NCI-H1105 treated with DMSO at 0.1 percent for 48 hours (cell line): ENCODE data around the gene TMEM215.
"Not testable (repeated sequence)": the region's sequence is repeated elsewhere in the genome, so short reads cannot be mapped to it uniquely, and the experiment has no call there.

Source experiments
- DNase-seq: peaks from one replicate; lab custom pipeline; 2025; lab: John Stamatoyannopoulos, UW

The TMEM215 gene

DNA sequence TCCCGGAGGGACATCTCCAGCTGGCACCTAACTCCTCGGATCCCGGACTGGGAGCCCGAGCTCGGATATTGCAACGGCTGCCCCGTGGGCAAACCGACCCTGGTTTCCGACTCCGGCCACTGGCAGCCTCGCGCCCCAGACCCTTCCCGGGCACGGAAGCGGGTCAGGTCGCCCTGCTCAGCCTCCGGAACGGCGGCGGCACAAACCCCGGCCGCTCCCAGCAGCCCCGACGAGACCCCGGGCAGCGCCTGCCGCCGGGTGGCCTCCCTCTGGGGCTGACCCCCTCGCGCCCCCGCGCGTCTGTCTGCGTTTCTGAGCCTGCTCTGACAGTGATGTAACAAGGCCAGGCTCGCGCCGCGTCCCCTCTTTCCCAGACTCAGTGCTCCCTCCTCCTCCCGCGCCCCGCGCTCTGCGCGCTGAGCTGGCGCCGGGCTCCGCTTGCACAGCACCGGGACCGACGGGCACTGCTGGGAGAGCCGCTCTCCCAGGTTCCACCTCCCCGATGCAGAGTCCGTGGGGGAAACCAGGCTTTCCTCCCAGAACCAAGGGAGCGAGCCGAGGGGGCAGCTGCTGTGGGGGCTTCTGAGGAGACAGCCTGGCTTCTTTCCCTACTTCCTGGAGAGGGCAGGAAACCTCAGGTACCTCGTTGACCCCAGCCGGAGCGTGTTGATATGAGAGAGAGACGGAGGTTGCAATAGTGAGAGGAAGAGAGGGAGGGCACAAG lies at the start of gene TMEM215:
TMEM215 (plus strand) TSS at position 373 of the 724 bp plus-strand sequence. CDS start 644 bp downstream, outside the sequence.
- peak; percentile 54 for DNase-seq

- DNase-seq: no peak
Measured at GRCh38 chr9:32735476-32735875, 47.9 kb upstream of the TMEM215 start.

GRCh38 chr9:32737378-32737777 lies 46.0 kb upstream of the TMEM215 start:
- no peak for DNase-seq

DNA sequence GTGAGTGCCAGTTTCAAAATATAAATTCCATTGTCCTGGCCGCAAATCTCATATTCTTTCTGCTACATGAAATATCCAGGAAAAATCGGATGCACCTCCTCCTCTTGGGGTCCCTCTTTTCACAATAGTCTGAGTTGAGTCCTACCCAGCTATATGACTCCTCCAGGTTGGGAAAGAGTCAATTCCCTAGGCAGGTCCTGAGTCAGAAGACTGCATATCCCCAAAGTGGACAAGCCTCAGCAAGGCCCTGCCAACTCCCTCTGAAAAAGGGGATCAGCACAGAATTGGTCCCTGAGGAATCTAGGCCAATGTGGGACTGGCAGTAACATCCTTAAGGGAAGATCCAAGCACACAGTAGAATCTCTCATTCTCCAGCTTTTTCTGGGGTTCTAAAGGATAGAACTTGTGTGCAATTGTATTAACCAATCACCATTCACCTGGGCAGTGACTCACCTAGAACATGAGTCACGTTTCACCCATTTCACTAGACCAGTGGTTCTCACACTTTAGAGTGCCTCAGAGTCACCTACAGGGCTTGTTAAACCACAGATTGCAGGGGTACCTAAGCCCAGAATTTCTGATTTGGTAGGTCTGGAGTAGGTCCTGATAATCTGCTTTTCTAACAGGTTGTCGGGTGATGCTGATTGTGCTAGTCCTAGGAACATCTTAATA lies 44.7 kb upstream of the TMEM215 start:
- no peak for DNase-seq

GRCh38 chr9:32741706-32742105 lies 41.6 kb upstream of the TMEM215 start:
- peak; percentile 2 for DNase-seq

- no peak for DNase-seq
Measured at GRCh38 chr9:32742296-32742695, 41.0 kb upstream of the TMEM215 start.

GRCh38 chr9:32748013-32748412 lies 35.3 kb upstream of the TMEM215 start:
- DNase-seq: no peak

DNA sequence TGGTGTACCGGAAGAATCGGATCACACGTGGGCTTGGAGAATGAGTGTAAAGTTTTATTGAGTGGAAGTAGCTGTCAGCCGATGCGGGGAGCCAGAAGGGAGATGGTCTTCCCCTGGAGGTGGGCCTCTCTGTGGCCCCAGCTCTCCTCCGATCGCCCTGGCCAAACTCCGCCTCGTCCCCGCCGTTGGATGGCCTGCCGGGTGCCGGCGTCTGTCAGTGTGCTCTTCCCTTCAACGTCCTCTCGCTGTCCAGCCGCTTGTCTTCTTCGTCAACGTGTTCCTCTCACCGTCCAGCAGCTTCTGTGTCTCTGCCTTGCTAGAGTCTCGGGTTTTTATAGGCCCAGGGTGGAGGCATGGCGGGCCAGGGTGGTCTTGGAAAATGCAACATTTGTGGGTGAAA lies 27.6 kb upstream of the TMEM215 start:
- no peak for DNase-seq

GRCh38 chr9:32764139-32764538 lies 19.2 kb upstream of the TMEM215 start:
- no peak for DNase-seq

DNA sequence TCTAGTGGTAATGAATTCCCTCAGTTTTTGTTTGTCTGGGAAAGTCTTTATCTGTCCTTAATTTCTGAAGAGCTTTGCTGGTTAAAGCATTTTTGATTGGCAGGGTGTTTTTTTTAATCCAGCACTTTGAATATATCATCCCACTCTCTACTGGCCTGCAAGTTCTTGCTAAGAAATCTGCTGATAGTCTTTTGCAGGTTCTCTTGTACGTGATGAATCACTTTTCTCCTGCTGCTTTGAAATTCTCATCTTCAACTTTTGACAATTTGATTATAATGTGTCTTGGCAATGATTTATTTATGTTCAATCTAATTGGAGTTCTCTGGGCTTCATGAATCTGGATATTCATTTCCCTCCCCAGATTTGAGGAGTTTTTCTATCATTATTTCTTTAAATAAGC lies 8.1 kb upstream of the TMEM215 start:
- no peak for DNase-seq

- no peak for DNase-seq
Measured at GRCh38 chr9:32776201-32776600, 7.1 kb upstream of the TMEM215 start.

DNA sequence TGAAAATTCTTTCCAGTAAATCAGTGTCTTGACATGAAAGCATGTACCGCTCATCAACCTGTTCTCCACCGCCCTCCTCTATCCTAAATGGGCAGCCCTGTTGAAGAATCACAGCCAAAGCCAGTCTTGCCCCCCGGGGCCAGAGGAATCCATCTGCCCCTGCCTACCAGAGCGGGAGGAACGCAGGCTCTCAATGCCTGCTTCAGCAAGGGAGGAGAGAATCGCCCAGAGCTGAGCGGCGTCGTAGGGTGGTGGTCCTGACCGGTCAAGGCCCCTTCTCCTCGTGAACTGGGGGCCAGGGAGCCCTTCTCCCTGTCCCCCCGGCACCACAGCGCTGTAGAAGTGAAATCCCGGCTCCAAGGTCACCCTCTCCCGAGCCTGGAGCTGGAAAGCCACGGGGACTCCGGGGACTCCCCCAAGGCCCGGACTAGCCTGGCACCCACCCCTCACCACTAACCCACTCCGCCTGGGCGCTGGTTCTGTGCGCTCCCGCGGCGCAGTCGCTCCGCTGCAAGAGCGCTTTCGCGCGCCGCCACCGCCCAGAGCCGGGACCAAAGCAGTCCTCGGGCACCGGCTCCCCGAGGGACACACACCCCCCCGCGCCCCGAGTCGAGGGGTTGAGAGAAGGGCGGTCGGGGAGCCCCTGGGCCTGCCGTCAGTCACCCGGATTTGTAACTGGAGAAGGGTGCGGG lies 718 bp upstream of the TMEM215 start:
- DNase-seq: no peak

DNA sequence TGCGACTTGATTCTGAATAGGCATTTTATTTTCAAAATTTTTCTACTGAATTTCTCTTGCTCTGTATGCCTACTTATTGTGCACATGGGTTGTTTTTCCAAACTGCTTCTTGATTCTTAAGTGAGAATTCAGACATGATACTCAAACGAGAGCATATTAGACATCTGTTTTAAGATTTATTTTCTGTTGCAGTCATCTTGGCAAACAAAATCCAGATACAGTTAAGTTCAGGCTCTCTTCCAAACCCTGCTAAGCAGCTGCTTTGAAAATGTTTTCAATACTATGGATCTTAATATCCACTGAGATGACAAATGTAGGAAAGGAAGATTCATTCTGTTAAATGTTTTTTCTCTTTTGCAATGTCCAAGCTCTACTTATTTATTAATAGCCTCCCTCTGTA lies 4.5 kb downstream of the TMEM215 start:
- DNase-seq: no peak

DNA sequence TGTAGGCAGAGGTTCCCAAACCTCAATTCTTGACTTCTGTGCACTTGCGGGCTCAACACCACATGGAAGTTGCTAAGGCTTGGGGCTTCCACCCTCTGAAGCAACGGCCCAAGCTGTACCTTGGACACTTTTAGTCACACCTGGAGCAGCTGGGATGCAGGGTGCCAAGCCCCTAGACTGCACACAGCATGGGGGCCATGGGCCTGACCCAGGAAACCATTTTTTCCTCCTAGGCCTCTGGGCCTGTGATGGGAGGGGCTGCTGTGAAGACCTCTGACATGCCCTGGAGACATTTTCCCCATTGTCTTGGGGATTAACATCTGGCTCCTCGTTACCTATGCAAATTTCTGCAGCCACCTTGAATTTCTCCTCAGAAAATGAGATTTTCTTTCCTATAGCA lies 12.7 kb downstream of the TMEM215 start:
- DNase-seq: not testable (repeated sequence)

- DNase-seq: no peak
Measured at GRCh38 chr9:32801530-32801929, 18.2 kb downstream of the TMEM215 start.

DNA sequence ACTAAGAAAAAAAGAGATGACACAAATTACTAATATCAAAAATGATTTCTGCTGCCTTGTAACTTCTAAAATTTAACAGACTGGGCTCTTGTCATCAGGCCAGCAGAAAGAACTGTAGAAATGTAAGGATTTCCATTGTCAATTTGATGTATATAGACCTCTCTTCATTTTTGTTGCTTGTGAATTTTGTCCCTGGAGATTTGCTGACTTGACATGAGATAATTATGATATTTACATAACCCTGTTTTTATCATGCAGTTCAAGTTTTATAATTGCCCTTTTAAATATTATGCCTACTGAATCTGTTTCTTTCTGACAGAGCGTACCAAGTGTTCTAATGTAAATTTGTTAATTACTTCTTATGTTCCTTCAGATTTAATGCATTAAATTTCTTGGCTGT lies 23.9 kb downstream of the TMEM215 start:
- DNase-seq: no peak

GRCh38 chr9:32811246-32811645 lies 27.9 kb downstream of the TMEM215 start:
- no peak for DNase-seq

- no peak for DNase-seq
Measured at GRCh38 chr9:32820322-32820721, 37.0 kb downstream of the TMEM215 start.

DNA sequence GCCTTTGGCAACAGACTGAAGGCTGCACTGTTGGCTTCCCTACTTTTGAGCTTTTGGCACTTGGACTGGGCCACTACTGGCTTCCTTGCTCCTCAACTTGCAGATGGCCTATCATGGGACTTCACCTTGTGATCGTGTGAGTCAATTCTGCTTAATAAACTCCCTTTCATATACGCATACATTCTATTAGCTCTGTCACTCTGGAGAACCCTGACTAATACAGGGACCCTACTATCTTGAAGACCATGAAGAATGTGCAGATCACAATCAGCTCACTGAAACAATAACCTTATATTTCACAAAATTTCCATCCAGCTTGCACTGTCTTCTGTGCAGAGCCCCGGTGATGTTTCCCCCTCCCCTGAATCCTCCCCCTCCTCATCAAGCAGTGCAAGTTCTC lies 39.8 kb downstream of the TMEM215 start:
- no peak for DNase-seq

DNA sequence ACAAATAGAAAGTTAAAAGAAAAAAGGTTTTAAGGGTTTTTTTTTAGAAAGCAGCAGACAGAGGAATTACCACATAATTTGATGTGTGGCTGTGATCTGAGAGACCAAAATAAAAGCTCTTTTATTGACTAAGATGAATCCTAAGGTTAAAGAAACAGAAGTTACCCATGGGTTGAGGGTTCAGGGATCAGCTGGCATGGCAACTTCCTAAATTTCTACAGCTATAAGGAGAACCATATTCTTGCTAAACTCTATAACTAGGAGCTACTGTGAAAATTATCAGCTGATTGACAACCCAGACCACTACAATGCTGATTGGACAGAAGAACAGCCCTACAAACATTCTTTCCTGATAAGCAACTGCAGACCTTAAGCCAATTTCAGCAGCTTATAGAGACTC lies 40.2 kb downstream of the TMEM215 start:
- no peak for DNase-seq

- no peak for DNase-seq
Measured at GRCh38 chr9:32825203-32825602, 41.9 kb downstream of the TMEM215 start.

- DNase-seq: no peak
Measured at GRCh38 chr9:32828861-32829260, 45.5 kb downstream of the TMEM215 start.

GRCh38 chr9:32832346-32832745 lies 49.0 kb downstream of the TMEM215 start:
- no peak for DNase-seq
